ENCODE measurements around the gene STK32B. TPM values are rescaled to one million over a fixed set of nuclear protein-coding genes. Genes with fewer than 3 reads are reported as not detected.

The STK32B gene
- total RNA-seq, 1 experiment from 2014 or later: 1.1 TPM

- no peaks in the 10 kb centered on the region for H3K36me3 ChIP-seq (ENCODE audit: low read depth, low read length)
- no peak for TF ChIP-seq EZH2phosphoT487 (IDR thresholded peaks at IDR 0.05; ENCODE audit: borderline replicate concordance, low read length)
- no peak for TF ChIP-seq EZH2 (IDR thresholded peaks at IDR 0.05; ENCODE audit: low read length, unreplicated experiment)
- no peak for TF ChIP-seq CTCF (conservative IDR thresholded peaks at IDR 0.05; ENCODE audit: low read depth, low read length)
- peaks cover 3% of the 10 kb centered on the region; the same call in 1 of the 2 replicates for H3K27me3 ChIP-seq (ENCODE audit: low read length)
- no peaks in the 10 kb centered on the region for H3K9me3 ChIP-seq (ENCODE audit: low read length)
- no peaks in the 10 kb centered on the region for H3K9me2 ChIP-seq (replicated peaks; ENCODE audit: low read length)
- BruUV-seq (replicated peaks): no TSS peak
- H2AFZ ChIP-seq (ENCODE audit: low read length): no peak overlapping the region
- ChIA-PET CTCF (no interaction called here), POLR2A (ENCODE audit: unreplicated experiment) (interaction anchor here (0.6 kb wide), 1 partner anchor 27 kb away, joined by 4 read pairs; no protein-coding TSS in a partner anchor)
- intact Hi-C loops (cut with micrococcal nuclease): no loop called here
- no peak overlapping the region for H3K4me2 ChIP-seq (ENCODE audit: low read length)
- no peaks in the 10 kb centered on the region for H3K4me1 ChIP-seq (ENCODE audit: insufficient read depth, low read length)
- H3K79me2 ChIP-seq (ENCODE audit: low read length): no peaks in the 10 kb centered on the region
- H3F3A ChIP-seq (ENCODE audit: low read length, unreplicated experiment): no peaks in the 10 kb centered on the region
- ATAC-seq (no peak), DNase-seq (no peak)
- H4K20me1 ChIP-seq (ENCODE audit: low read length): no peaks in the 10 kb centered on the region
- no peak overlapping the region for H3K27ac ChIP-seq (ENCODE audit: low read length)
- no peak overlapping the region for H3K4me3 ChIP-seq (ENCODE audit: low read length)
- H3K9ac ChIP-seq (ENCODE audit: low read length): no peak overlapping the region
These were observed 249.0 kb downstream of the STK32B start for GRCh38 chr4:5300283-5300682.

DNA sequence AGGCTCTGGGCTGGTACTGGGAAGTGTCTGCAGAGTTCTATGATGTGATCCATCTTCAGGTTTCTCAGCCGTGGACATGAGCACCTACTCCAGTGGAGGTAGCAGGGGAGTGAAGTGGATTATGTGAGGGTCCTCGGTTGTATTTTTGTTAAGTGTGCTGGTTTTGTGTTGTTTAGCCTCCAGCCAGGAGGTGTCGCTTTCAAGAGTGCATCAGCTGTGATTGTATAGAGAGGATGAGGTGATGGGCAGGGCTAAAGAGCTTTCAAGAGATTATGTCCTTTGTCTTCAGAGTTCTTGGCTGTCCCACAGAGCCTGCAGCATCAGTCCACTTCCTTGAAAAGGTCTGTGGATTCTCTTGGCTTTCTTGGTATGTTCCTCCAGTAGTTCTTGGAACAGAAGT is 256.6 kb downstream of the STK32B start:
- H3K4me2 ChIP-seq (ENCODE audit: low read length): no peak overlapping the region
- intact Hi-C loops (cut with micrococcal nuclease): no loop called here
- no peak overlapping the region for H3K27ac ChIP-seq (ENCODE audit: low read length)
- CTCF ChIA-PET: no interaction called here
- no peaks in the 10 kb centered on the region for H3K9me2 ChIP-seq (replicated peaks; ENCODE audit: low read length)
- H3K9ac ChIP-seq (ENCODE audit: low read length): no peak overlapping the region
- TF ChIP-seq EZH2phosphoT487 (IDR thresholded peaks at IDR 0.05; ENCODE audit: borderline replicate concordance, low read length) (no peak), CTCF (conservative IDR thresholded peaks at IDR 0.05; ENCODE audit: low read depth, low read length) (peak; percentile 32; the same call in 1 of the 2 replicates)
- no peaks in the 10 kb centered on the region for H3K79me2 ChIP-seq (ENCODE audit: low read length)
- no TSS peak for BruUV-seq (replicated peaks)
- H4K20me1 ChIP-seq (ENCODE audit: low read length): no peaks in the 10 kb centered on the region
- H3K36me3 ChIP-seq (ENCODE audit: low read depth, low read length): no peaks in the 10 kb centered on the region
- ATAC-seq: no peak
- H3F3A ChIP-seq (ENCODE audit: low read length, unreplicated experiment): no peaks in the 10 kb centered on the region
- H2AFZ ChIP-seq (ENCODE audit: low read length): no peak overlapping the region
- no peak overlapping the region for H3K4me3 ChIP-seq (ENCODE audit: low read length)
- H3K4me1 ChIP-seq (ENCODE audit: insufficient read depth, low read length): no peaks in the 10 kb centered on the region
- no peaks in the 10 kb centered on the region; the same call in 1 of the 2 replicates for H3K27me3 ChIP-seq (ENCODE audit: low read length)
- POLR2A ChIA-PET (ENCODE audit: unreplicated experiment): no interaction called here
- no peaks in the 10 kb centered on the region for H3K9me3 ChIP-seq (ENCODE audit: low read length)
- DNase-seq: peak; percentile 2

DNA sequence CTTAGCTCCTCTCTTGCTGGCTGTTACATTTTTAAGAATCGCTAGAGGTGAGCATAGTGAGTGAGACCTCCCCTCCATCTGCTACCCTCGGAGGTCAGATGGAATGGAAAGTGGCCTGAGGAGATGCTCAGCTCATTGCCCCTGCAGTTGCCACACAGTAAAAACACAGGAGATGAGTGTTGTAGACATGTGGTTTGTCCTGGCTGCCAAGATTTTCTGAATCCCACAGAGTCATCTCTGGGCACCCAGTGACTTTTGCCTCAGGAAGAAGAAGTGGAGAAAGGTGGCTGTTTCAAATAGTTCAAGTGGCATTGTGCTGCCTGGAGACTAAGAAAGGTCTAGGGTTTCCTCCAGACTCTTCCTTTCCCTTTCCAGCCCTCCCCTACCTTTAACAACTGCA is 271.0 kb downstream of the STK32B start:
- no peak for ATAC-seq
- no peaks in the 10 kb centered on the region for H3K36me3 ChIP-seq (ENCODE audit: low read depth, low read length)

More for the DNA sequence above, 271.0 kb downstream of the STK32B start:
- Histone ChIP-seq H3K9me3 (ENCODE audit: low read length) (no peaks in the 10 kb centered on the region), H3K9ac (ENCODE audit: low read length) (no peak overlapping the region), H3K9me2 (replicated peaks; ENCODE audit: low read length) (no peaks in the 10 kb centered on the region), H3K4me1 (ENCODE audit: insufficient read depth, low read length) (no peaks in the 10 kb centered on the region), H3F3A (ENCODE audit: low read length, unreplicated experiment) (no peaks in the 10 kb centered on the region), H3K4me2 (ENCODE audit: low read length) (no peak overlapping the region), H3K4me3 (ENCODE audit: low read length) (no peak overlapping the region), H3K79me2 (ENCODE audit: low read length) (no peaks in the 10 kb centered on the region), H3K27me3 (ENCODE audit: low read length) (no peaks in the 10 kb centered on the region), H2AFZ (ENCODE audit: low read length) (no peak overlapping the region), H4K20me1 (ENCODE audit: low read length) (no peaks in the 10 kb centered on the region), H3K27ac (ENCODE audit: low read length) (no peak overlapping the region)
- TF ChIP-seq EZH2 (IDR thresholded peaks at IDR 0.05; ENCODE audit: low read length, unreplicated experiment) (no peak), CTCF (conservative IDR thresholded peaks at IDR 0.05; ENCODE audit: low read depth, low read length) (no peak), EZH2phosphoT487 (IDR thresholded peaks at IDR 0.05; ENCODE audit: borderline replicate concordance, low read length) (no peak)
- ChIA-PET CTCF (no interaction called here), POLR2A (ENCODE audit: unreplicated experiment) (no interaction called here)
- intact Hi-C loops (cut with micrococcal nuclease): no loop called here
- no TSS peak for BruUV-seq (replicated peaks)
- DNase-seq: peak; percentile 24
